HCT116 (cell line): ENCODE data around the gene AMER2. TPM values are rescaled to one million over a fixed set of nuclear protein-coding genes. Genes with fewer than 3 reads are reported as not detected.

Source experiments
- ATAC-seq: fragments of 200-7000 bp; cut with Tn5 transposase; 2 replicates; pipeline ENCODE4 v1.9.1; 2020; ENCODE audit warnings: mild to moderate bottlenecking, moderate library complexity
- BruUV-seq: library from RNA; stranded (reverse); fragments of 400-500 nt; replicated peaks from 2 replicates; lab custom pipeline; 2021; lab: Mats Ljungman, UMichigan
- CTCF ChIA-PET: fragments of 300-600 bp; sonication (Branson Sonifier 250); formaldehyde crosslinking; loops from one replicate; lab custom pipeline; 2021; ENCODE audit warnings: antibody characterized with exemption; lab: Charles Lee
- POLR2A ChIA-PET: fragments of 300-600, 350-600 bp; sonication (Branson Sonifier 250); formaldehyde crosslinking; loops from one replicate; lab custom pipeline; 2021; ENCODE audit warnings: antibody characterized with exemption; lab: Charles Lee
- RAD21 ChIA-PET, 2 experiments: fragments of 300-600 bp; sonication (Branson Sonifier 250); formaldehyde crosslinking; loops; one replicate each; lab custom pipeline; 2023; ENCODE audit warnings: low total read pairs in 2 of 2; ENCODE audit not compliant: uncharacterized antibody in 2 of 2, unreplicated experiment in 2 of 2, low non-redundant PET in 1 of 2; lab: Charles Lee
- DNase-seq: peaks from one replicate; pipeline ENCODE4 v3.0.0-alpha.2; 2010; ENCODE audit warnings: low read depth, low spot score
- H2AFZ ChIP-seq: fragments of 200-600 bp; shearing (Covaris generic), sonication (generic); 2 replicates; pipeline ENCODE4 v1.6.1; 2017; ENCODE audit warnings: low read depth, mixed run types, mixed read lengths, antibody characterized with exemption, low read length; ENCODE audit not compliant: poor library complexity, severe bottlenecking
- H3K27ac ChIP-seq: 2 replicates; pipeline ENCODE4 v1.5.1; 2012; ENCODE audit warnings: low read depth, low read length
- H3K27me3 ChIP-seq: fragments of 200-600 bp; sonication (generic); 2 replicates; pipeline ENCODE4 v1.6.1; 2016; ENCODE audit warnings: mixed run types, low read length, mixed read lengths; ENCODE audit not compliant: insufficient read depth
- H3K36me3 ChIP-seq, 2 experiments: fragments of 200-500 bp in 1 of 2; fragments of 200-600 bp in 1 of 2; sonication (Bioruptor generic) in 1 of 2; sonication (generic) in 1 of 2; 2 replicates each; pipeline versions ENCODE4 v1.5.1 to v1.6.1; 2014 to 2016; ENCODE audit warnings: low read length in 2 of 2, inconsistent platforms in 1 of 2, mixed read lengths in 1 of 2, mixed run types in 1 of 2; ENCODE audit not compliant: insufficient read depth in 2 of 2, control insufficient read depth in 1 of 2
- H3K4me1 ChIP-seq, 2 experiments: fragments of 200-600 bp in 1 of 2; sonication (generic) in 1 of 2; 2 replicates each; pipeline versions ENCODE4 v1.5.1 to v1.6.1; 2012 to 2017; ENCODE audit warnings: low read length in 2 of 2, inconsistent platforms in 1 of 2, mild to moderate bottlenecking in 1 of 2, mixed read lengths in 1 of 2, mixed run types in 1 of 2, moderate library complexity in 1 of 2; ENCODE audit not compliant: insufficient read depth in 2 of 2, control insufficient read depth in 1 of 2
- H3K4me2 ChIP-seq: fragments of 200-600 bp; sonication (generic); 2 replicates; pipeline ENCODE4 v1.6.1; 2017; ENCODE audit warnings: mixed run types, low read length, mixed read lengths
- H3K4me3 ChIP-seq, 2 experiments: fragments of 200-600 bp in 1 of 2; sonication (generic) in 1 of 2; replicated peaks in 1 of 2; 2 replicates each; pipeline ENCODE4 v1.5.1; 2011 to 2016; ENCODE audit warnings: low read length in 2 of 2, control low read depth in 1 of 2, low read depth in 1 of 2, mild to moderate bottlenecking in 1 of 2, mixed read lengths in 1 of 2, mixed run types in 1 of 2
- H3K79me2 ChIP-seq: fragments of 200-600 bp; sonication (generic); 2 replicates; pipeline ENCODE4 v1.6.1; 2017; ENCODE audit warnings: mild to moderate bottlenecking, mixed run types, low read length, moderate library complexity, mixed read lengths; ENCODE audit not compliant: insufficient read depth
- H3K9ac ChIP-seq: fragments of 200-600 bp; sonication (generic); 2 replicates; pipeline ENCODE4 v1.6.1; 2016; ENCODE audit warnings: low read length, mixed read lengths
- H3K9me2 ChIP-seq: fragments of 200-600 bp; sonication (generic), shearing (Covaris generic); 2 replicates; pipeline ENCODE4 v1.6.1; 2017; ENCODE audit warnings: mixed run types, mild to moderate bottlenecking, moderate library complexity; ENCODE audit not compliant: insufficient read depth
- H3K9me3 ChIP-seq, 2 experiments: fragments of 200-500 bp in 1 of 2; fragments of 200-600 bp in 1 of 2; sonication (Bioruptor generic) in 1 of 2; sonication (generic) in 1 of 2; 2 replicates each; pipeline ENCODE4 v1.6.1; 2014 to 2017; ENCODE audit warnings: low read length in 2 of 2, mixed read lengths in 2 of 2, inconsistent platforms in 1 of 2, low read depth in 1 of 2, mild to moderate bottlenecking in 1 of 2, mixed run types in 1 of 2, moderate library complexity in 1 of 2; ENCODE audit not compliant: control insufficient read depth in 1 of 2, insufficient read depth in 1 of 2
- H4K20me1 ChIP-seq: fragments of 200-600 bp; sonication (generic), shearing (Covaris generic); 2 replicates; pipeline ENCODE4 v1.6.1; 2017; ENCODE audit warnings: mixed run types, mild to moderate bottlenecking, moderate library complexity; ENCODE audit not compliant: insufficient read depth
- ATF3 ChIP-seq: IDR thresholded peaks from 2 replicates; pipeline ENCODE4 v1.6.1; 2012
- EGR1 ChIP-seq: IDR thresholded peaks from 2 replicates; pipeline ENCODE4 v1.6.1; 2012; ENCODE audit warnings: low read depth
- EZH2phosphoT487 ChIP-seq: fragments of 200-600 bp; IDR thresholded peaks from 2 replicates; pipeline ENCODE4 v1.6.1; 2018; ENCODE audit warnings: antibody characterized with exemption, borderline replicate concordance
- FOSL1 ChIP-seq: IDR thresholded peaks from 2 replicates; pipeline ENCODE4 v1.6.1; 2012; ENCODE audit warnings: low read depth
- MAX ChIP-seq: IDR thresholded peaks from 2 replicates; pipeline ENCODE4 v1.6.1; 2012
- POLR2A ChIP-seq: IDR thresholded peaks from 2 replicates; pipeline ENCODE4 v1.7.0; 2011; ENCODE audit warnings: borderline replicate concordance; ENCODE audit not compliant: insufficient read depth, insufficient read length; ENCODE audit errors: extremely low read depth
- POLR2AphosphoS5 ChIP-seq: IDR thresholded peaks from 2 replicates; pipeline ENCODE4 v1.6.1; 2011; ENCODE audit warnings: mild to moderate bottlenecking, low read depth, low read length, moderate library complexity
- RAD21 ChIP-seq: IDR thresholded peaks from 2 replicates; pipeline ENCODE4 v1.6.1; 2012; ENCODE audit warnings: low read depth, mild to moderate bottlenecking
- SIN3A ChIP-seq: IDR thresholded peaks from 2 replicates; pipeline ENCODE4 v1.6.1; 2012; ENCODE audit warnings: low read depth
- SP1 ChIP-seq: IDR thresholded peaks from 2 replicates; pipeline ENCODE4 v1.6.1; 2012; ENCODE audit warnings: low read depth
- SRF ChIP-seq: IDR thresholded peaks from 2 replicates; pipeline ENCODE4 v1.6.1; 2012; ENCODE audit warnings: low read depth
- TCF7L2 ChIP-seq: IDR thresholded peaks from 2 replicates; pipeline ENCODE4 v1.7.0; 2011; ENCODE audit warnings: borderline replicate concordance, inconsistent platforms; ENCODE audit not compliant: insufficient read depth, insufficient read length; ENCODE audit errors: extremely low read depth
- YY1 ChIP-seq: IDR thresholded peaks from 2 replicates; pipeline ENCODE4 v1.6.1; 2011; ENCODE audit warnings: low read length, low read depth, moderate library complexity, mild to moderate bottlenecking; ENCODE audit not compliant: insufficient replicate concordance; ENCODE audit errors: extremely low read depth
- ZFX ChIP-seq: fragments of 450-650 bp; IDR thresholded peaks from 2 replicates; pipeline ENCODE4 v1.6.1; 2017
- ZNF274 ChIP-seq: fragments of 200-500 bp; sonication (Bioruptor generic); IDR thresholded peaks from 2 replicates; pipeline ENCODE4 v1.6.1; 2014; ENCODE audit warnings: mild to moderate bottlenecking, low read depth, low read length, inconsistent platforms
- intact Hi-C: fragments of 100-400 bp; cut with micrococcal nuclease; formaldehyde crosslinking; loops from 2 replicates; pipeline ENCODE4 v1.10.0; 2022
- total RNA-seq: library from RNA; stranded (reverse); gene quantifications from one replicate; pipeline ENCODE4 v1.2.1, GENCODE V29; 2021; ENCODE audit not compliant: unreplicated experiment
- TF ChIP-seq, protein P1 (sequence below): IDR thresholded peaks from 2 replicates; pipeline ENCODE4 v1.6.1; 2012; ENCODE audit warnings: low read depth
- TF ChIP-seq, protein P2 (sequence below): IDR thresholded peaks from 2 replicates; pipeline ENCODE4 v1.6.1; 2011; ENCODE audit warnings: mild to moderate bottlenecking, low read length, moderate library complexity; ENCODE audit not compliant: insufficient replicate concordance; ENCODE audit errors: extremely low read depth

Gene AMER2
- total RNA-seq, 1 experiment from 2014 or later = not detected

GRCh38 chr13:25132751-25133390 lies 39.2 kb downstream of the AMER2 start:
- H2AFZ ChIP-seq = no peak overlapping the region
- no TSS peak for BruUV-seq
- CTCF ChIA-PET = interaction anchor here (1.1 kb wide), 1 partner anchor 19 kb away, joined by 3 read pairs; no protein-coding TSS in a partner anchor
- H3K4me2 ChIP-seq = no peak overlapping the region
- no peaks in the 10 kb centered on the region for H3K27me3 ChIP-seq
- ATAC-seq = no peak
- no peaks in the 10 kb centered on the region for H3K9me2 ChIP-seq
- H3K27ac ChIP-seq = no peak overlapping the region
- H4K20me1 ChIP-seq = no peaks in the 10 kb centered on the region
- no peaks in the 10 kb centered on the region for H3K4me1 ChIP-seq
- DNase-seq = no peak
- TF ChIP-seq, protein P1, sequence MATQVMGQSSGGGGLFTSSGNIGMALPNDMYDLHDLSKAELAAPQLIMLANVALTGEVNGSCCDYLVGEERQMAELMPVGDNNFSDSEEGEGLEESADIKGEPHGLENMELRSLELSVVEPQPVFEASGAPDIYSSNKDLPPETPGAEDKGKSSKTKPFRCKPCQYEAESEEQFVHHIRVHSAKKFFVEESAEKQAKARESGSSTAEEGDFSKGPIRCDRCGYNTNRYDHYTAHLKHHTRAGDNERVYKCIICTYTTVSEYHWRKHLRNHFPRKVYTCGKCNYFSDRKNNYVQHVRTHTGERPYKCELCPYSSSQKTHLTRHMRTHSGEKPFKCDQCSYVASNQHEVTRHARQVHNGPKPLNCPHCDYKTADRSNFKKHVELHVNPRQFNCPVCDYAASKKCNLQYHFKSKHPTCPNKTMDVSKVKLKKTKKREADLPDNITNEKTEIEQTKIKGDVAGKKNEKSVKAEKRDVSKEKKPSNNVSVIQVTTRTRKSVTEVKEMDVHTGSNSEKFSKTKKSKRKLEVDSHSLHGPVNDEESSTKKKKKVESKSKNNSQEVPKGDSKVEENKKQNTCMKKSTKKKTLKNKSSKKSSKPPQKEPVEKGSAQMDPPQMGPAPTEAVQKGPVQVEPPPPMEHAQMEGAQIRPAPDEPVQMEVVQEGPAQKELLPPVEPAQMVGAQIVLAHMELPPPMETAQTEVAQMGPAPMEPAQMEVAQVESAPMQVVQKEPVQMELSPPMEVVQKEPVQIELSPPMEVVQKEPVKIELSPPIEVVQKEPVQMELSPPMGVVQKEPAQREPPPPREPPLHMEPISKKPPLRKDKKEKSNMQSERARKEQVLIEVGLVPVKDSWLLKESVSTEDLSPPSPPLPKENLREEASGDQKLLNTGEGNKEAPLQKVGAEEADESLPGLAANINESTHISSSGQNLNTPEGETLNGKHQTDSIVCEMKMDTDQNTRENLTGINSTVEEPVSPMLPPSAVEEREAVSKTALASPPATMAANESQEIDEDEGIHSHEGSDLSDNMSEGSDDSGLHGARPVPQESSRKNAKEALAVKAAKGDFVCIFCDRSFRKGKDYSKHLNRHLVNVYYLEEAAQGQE = no peak
- TF ChIP-seq, protein P2, sequence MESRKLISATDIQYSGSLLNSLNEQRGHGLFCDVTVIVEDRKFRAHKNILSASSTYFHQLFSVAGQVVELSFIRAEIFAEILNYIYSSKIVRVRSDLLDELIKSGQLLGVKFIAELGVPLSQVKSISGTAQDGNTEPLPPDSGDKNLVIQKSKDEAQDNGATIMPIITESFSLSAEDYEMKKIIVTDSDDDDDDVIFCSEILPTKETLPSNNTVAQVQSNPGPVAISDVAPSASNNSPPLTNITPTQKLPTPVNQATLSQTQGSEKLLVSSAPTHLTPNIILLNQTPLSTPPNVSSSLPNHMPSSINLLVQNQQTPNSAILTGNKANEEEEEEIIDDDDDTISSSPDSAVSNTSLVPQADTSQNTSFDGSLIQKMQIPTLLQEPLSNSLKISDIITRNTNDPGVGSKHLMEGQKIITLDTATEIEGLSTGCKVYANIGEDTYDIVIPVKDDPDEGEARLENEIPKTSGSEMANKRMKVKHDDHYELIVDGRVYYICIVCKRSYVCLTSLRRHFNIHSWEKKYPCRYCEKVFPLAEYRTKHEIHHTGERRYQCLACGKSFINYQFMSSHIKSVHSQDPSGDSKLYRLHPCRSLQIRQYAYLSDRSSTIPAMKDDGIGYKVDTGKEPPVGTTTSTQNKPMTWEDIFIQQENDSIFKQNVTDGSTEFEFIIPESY = no peak
- TF ChIP-seq EGR1 (no peak), ZNF274 (no peak), SP1 (no peak), ZFX (no peak), ATF3 (no peak), YY1 (no peak), MAX (no peak), RAD21 (no peak), SIN3A (no peak), FOSL1 (no peak), POLR2A (no peak), SRF (no peak), EZH2phosphoT487 (no peak), TCF7L2 (no peak), POLR2AphosphoS5 (no peak)
- TF ChIP-seq, all 23 proteins: peak for 0
- H3K4me3 ChIP-seq = no peak overlapping the region
- H3K36me3 ChIP-seq = no peaks in the 10 kb centered on the region
- RAD21 ChIA-PET = no interaction called here
- intact Hi-C loops = no loop called here
- POLR2A ChIA-PET = no interaction called here
- no peaks in the 10 kb centered on the region for H3K9me3 ChIP-seq
- no peaks in the 10 kb centered on the region for H3K79me2 ChIP-seq
- H3K9ac ChIP-seq = no peak overlapping the region
